Retinal pigment epithelial cell (primary cell): ENCODE data around the gene CDH5.
"Not testable (repeated sequence)": the region's sequence is repeated elsewhere in the genome, so short reads cannot be mapped to it uniquely, and the experiment has no call there.

Experiments used
- DNase-seq: peaks from one replicate; pipeline ENCODE4 v3.0.0-alpha.2; 2010; ENCODE audit warnings: low read depth
- H3K4me3 ChIP-seq: 2 replicates; pipeline ENCODE4 v1.5.1; 2011; ENCODE audit warnings: mild to moderate bottlenecking, low read length, control low read depth, moderate library complexity
- CTCF ChIP-seq: conservative IDR thresholded peaks from 2 replicates; pipeline ENCODE4 v1.5.1; 2011; ENCODE audit warnings: low read depth, low read length, control low read depth, inconsistent platforms

CDH5 gene

GRCh38 chr16:66442502-66443268 lies 76.2 kb downstream of the CDH5 start:
- no peak for DNase-seq
- no peak for TF ChIP-seq CTCF
- no peak overlapping the region for H3K4me3 ChIP-seq

GRCh38 chr16:66443269-66443652 lies 76.8 kb downstream of the CDH5 start:
- no peak for TF ChIP-seq CTCF
- DNase-seq = no peak
- no peak overlapping the region for H3K4me3 ChIP-seq

GRCh38 chr16:66444049-66444481 lies 77.6 kb downstream of the CDH5 start:
- no peak for DNase-seq
- H3K4me3 ChIP-seq = no peak overlapping the region
- TF ChIP-seq CTCF = peak; percentile 14

DNA sequence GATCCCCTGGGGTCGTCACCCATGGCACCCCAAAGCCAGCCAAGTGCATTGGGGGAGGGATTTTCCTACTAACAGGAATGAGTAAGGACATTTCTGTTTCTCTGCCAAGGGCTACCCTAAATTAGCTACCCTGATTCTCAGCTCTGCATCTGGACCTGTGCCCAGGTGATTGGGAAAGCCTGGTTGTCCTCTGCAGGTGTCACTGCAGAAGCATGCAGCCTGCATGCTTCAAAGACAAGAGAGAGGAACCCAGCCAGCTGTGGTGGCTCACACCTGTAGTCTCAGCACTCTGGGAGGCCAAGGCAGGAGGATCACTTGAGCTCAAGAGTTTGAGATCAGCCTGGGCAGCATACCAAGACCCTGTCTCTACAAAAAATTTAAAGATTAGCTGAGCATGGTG lies 80.2 kb downstream of the CDH5 start:
- no peak for DNase-seq
- no peak overlapping the region for H3K4me3 ChIP-seq
- no peak for TF ChIP-seq CTCF

DNA sequence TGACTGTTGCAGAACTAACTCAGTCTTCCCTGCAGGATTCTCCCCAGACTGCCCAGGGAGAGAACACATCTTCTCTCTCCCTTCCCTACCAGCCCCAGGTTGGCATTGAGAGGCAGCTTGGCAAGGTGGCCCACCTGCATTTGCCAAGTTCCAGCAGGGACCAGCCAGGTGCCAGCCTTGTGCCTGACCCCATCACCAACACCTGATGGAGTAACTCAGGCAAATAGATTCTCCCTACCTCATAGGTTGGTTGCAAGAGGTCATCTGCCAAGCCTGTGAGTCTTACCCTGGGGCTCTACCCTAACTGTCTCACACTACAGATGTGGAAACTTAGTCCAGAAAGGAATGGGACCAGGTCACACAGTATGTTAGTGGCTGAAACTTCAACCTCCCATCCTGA lies 81.0 kb downstream of the CDH5 start:
- DNase-seq = no peak
- TF ChIP-seq CTCF = no peak

DNA sequence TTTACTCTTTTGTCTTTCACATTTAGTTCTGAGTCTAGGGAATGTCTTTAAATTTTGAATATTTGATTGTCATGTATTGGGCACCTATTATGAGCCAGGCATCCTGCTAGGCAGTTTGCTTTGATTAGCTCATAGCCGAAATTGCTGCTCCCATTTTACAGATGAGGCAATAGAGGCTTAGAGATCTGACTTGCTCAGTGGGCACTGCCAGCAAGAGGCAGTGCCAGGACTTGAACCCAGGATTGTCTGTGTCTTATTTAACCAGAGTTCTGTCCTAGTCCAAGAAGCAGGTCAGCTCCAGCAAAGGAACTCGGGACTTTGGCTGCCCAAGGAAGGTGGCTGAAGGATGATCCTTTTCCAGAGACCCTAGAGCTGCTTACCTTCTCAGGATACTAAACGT lies 85.1 kb downstream of the CDH5 start:
- H3K4me3 ChIP-seq = no peak overlapping the region
- no peak for TF ChIP-seq CTCF
- no peak for DNase-seq

More for the DNA sequence above, 81.0 kb downstream of the CDH5 start:
- H3K4me3 ChIP-seq = no peak overlapping the region

GRCh38 chr16:66453230-66453629 lies 86.7 kb downstream of the CDH5 start:
- not testable (repeated sequence) for DNase-seq, H3K4me3 ChIP-seq
